Amniotic stem cell (primary cell): ENCODE results near the gene ADCY4.
"Not testable (repeated sequence)": the region's sequence is repeated elsewhere in the genome, so short reads cannot be mapped to it uniquely, and the experiment has no call there.

Experiments used
- DNase-seq: peaks from one replicate; lab custom pipeline; 2025; lab: John Stamatoyannopoulos, UW

Gene ADCY4

GRCh38 chr14:24338843-24339242 is 4.0 kb upstream of the ADCY4 start:
- no peak for DNase-seq

GRCh38 chr14:24337824-24338175 is 2.9 kb upstream of the ADCY4 start:
- no peak for DNase-seq

GRCh38 chr14:24337144-24337823 is 2.4 kb upstream of the ADCY4 start:
- no peak for DNase-seq

GRCh38 chr14:24335461-24336171 is 745 bp upstream of the ADCY4 start:
- no peak for DNase-seq

GRCh38 chr14:24332268-24332993 is 2.4 kb downstream of the ADCY4 start:
- DNase-seq = peak; percentile 45

- DNase-seq = no peak
Measured at GRCh38 chr14:24331731-24332267, 3.1 kb downstream of the ADCY4 start.

- DNase-seq = no peak
Measured at GRCh38 chr14:24330973-24331674, 3.7 kb downstream of the ADCY4 start.

GRCh38 chr14:24329736-24330135 is 5.1 kb downstream of the ADCY4 start:
- DNase-seq = no peak

GRCh38 chr14:24329073-24329663 is 5.7 kb downstream of the ADCY4 start:
- no peak for DNase-seq

- DNase-seq = not testable (repeated sequence)
Measured at GRCh38 chr14:24327914-24328313, 7.0 kb downstream of the ADCY4 start.

- DNase-seq = no peak
Measured at GRCh38 chr14:24327303-24327702, 7.6 kb downstream of the ADCY4 start.

GRCh38 chr14:24325963-24326362 is 8.9 kb downstream of the ADCY4 start:
- no peak for DNase-seq

GRCh38 chr14:24325041-24325530 is 9.8 kb downstream of the ADCY4 start:
- no peak for DNase-seq

GRCh38 chr14:24324024-24324423 is 10.8 kb downstream of the ADCY4 start:
- no peak for DNase-seq

- no peak for DNase-seq
Measured at GRCh38 chr14:24323341-24323740, 11.5 kb downstream of the ADCY4 start.

- no peak for DNase-seq
Measured at GRCh38 chr14:24322672-24323071, 12.2 kb downstream of the ADCY4 start.

- no peak for DNase-seq
Measured at GRCh38 chr14:24321212-24321975, 13.5 kb downstream of the ADCY4 start.

GRCh38 chr14:24317141-24317928 is 17.5 kb downstream of the ADCY4 start:
- DNase-seq = no peak

- DNase-seq = no peak
Measured at GRCh38 chr14:24316597-24316950, 18.3 kb downstream of the ADCY4 start.
